ENCODE data around the gene MKNK2.

DNA sequence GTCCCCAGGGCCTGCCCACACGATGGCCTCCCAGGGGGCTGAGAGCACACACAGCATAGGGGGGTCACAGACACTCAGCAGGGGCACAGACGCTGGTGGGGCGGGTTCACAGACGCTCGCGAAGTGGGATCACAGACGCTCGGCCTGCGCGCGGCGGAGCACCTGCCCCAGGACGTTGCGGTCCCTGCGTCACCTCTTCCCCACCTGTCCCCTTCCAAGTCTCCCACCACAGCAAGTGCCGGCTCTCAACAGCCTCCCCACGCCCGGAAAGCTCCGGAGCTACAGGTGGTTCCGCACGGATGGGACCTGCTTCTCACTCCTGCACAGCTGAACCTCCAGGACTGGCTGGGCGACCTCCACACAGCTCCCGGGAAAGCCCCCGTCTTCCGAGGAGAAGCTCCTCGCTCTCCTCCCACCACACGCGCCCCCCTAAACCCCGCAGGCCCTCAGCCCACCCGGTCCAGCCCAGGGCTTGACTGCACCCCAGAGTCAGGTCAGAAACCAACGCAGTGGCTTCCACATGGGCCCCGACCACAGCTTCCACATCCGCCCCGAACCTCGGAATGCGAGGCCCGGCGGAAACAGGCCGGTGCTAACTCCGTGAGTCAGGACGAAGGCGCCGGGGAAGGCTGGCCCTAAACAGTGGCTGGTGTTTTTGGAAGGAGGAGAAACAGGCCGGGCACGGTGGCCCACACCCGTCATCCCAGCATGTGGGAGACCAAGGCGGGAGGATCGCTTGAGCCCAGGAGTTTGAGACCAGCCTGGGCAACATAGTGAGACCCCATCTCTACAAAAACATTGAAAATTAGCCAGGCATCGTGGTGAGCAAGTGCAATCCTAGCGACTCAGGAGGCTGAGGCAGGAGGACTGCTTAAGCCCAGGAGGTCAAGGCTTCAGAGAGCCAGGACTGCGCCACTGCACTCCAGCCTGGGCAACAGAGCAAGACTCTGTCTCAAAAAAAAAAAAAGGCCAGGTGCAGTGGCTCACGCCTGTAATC lies 52.0 kb downstream of the MKNK2 start:
- TF ChIP-seq, protein P1, sequence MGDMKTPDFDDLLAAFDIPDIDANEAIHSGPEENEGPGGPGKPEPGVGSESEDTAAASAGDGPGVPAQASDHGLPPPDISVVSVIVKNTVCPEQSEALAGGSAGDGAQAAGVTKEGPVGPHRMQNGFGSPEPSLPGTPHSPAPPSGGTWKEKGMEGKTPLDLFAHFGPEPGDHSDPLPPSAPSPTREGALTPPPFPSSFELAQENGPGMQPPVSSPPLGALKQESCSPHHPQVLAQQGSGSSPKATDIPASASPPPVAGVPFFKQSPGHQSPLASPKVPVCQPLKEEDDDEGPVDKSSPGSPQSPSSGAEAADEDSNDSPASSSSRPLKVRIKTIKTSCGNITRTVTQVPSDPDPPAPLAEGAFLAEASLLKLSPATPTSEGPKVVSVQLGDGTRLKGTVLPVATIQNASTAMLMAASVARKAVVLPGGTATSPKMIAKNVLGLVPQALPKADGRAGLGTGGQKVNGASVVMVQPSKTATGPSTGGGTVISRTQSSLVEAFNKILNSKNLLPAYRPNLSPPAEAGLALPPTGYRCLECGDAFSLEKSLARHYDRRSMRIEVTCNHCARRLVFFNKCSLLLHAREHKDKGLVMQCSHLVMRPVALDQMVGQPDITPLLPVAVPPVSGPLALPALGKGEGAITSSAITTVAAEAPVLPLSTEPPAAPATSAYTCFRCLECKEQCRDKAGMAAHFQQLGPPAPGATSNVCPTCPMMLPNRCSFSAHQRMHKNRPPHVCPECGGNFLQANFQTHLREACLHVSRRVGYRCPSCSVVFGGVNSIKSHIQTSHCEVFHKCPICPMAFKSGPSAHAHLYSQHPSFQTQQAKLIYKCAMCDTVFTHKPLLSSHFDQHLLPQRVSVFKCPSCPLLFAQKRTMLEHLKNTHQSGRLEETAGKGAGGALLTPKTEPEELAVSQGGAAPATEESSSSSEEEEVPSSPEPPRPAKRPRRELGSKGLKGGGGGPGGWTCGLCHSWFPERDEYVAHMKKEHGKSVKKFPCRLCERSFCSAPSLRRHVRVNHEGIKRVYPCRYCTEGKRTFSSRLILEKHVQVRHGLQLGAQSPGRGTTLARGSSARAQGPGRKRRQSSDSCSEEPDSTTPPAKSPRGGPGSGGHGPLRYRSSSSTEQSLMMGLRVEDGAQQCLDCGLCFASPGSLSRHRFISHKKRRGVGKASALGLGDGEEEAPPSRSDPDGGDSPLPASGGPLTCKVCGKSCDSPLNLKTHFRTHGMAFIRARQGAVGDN (CRISPR knock-in tag; IDR thresholded peaks at IDR 0.05), result no peak
- TF ChIP-seq POLR2A (IDR thresholded peaks at IDR 0.05; ENCODE audit: insufficient read depth in 1 of 2, low read depth in 2 of 2, low read length in 2 of 2) (no peak), NR2C2 (CRISPR knock-in tag; IDR thresholded peaks at IDR 0.05; ENCODE audit: borderline replicate concordance) (no peak)
- TF ChIP-seq, protein P2, sequence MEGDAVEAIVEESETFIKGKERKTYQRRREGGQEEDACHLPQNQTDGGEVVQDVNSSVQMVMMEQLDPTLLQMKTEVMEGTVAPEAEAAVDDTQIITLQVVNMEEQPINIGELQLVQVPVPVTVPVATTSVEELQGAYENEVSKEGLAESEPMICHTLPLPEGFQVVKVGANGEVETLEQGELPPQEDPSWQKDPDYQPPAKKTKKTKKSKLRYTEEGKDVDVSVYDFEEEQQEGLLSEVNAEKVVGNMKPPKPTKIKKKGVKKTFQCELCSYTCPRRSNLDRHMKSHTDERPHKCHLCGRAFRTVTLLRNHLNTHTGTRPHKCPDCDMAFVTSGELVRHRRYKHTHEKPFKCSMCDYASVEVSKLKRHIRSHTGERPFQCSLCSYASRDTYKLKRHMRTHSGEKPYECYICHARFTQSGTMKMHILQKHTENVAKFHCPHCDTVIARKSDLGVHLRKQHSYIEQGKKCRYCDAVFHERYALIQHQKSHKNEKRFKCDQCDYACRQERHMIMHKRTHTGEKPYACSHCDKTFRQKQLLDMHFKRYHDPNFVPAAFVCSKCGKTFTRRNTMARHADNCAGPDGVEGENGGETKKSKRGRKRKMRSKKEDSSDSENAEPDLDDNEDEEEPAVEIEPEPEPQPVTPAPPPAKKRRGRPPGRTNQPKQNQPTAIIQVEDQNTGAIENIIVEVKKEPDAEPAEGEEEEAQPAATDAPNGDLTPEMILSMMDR (CRISPR knock-in tag; IDR thresholded peaks at IDR 0.05), result no peak

Data from HepG2 (cell line).